Neural crest cell (in vitro differentiated cells): ENCODE results near the gene UGT1A10. TPM values are rescaled to one million over a fixed set of nuclear protein-coding genes. Genes with fewer than 3 reads are reported as not detected.

Experiments used
- DNase-seq: peaks from one replicate; pipeline ENCODE4 v3.0.0; 2021; ENCODE audit warnings: low read depth, mixed read lengths, low spot score
- H3K27ac Mint-ChIP-seq: one replicate; pipeline ENCODE4 v1.8.0; 2021; ENCODE audit warnings: mild to moderate bottlenecking, mixed read lengths; ENCODE audit not compliant: unreplicated experiment
- H3K27me3 Mint-ChIP-seq: 2 replicates; pipeline ENCODE4 v1.8.0; 2021; ENCODE audit warnings: low read depth, mild to moderate bottlenecking, mixed read lengths
- H3K36me3 Mint-ChIP-seq: 2 replicates; pipeline ENCODE4 v1.8.0; 2021; ENCODE audit warnings: low read depth, mild to moderate bottlenecking, mixed read lengths
- H3K4me1 Mint-ChIP-seq: 2 replicates; pipeline ENCODE4 v1.8.0; 2021; ENCODE audit warnings: mixed read lengths
- H3K4me3 Mint-ChIP-seq: one replicate; pipeline ENCODE4 v1.8.0; 2021; ENCODE audit warnings: mild to moderate bottlenecking, mixed read lengths
- H3K9me3 Mint-ChIP-seq: 2 replicates; pipeline ENCODE4 v1.8.0; 2021; ENCODE audit warnings: mixed read lengths
- CTCF ChIP-seq: fragments of 200-600 bp; sonication (generic); conservative IDR thresholded peaks from 2 replicates; pipeline ENCODE4 v1.5.0; 2021; ENCODE audit warnings: antibody characterized with exemption, mild to moderate bottlenecking
- total RNA-seq: library from RNA; stranded (reverse); gene quantifications from 2 replicates; pipeline ENCODE4 v1.2.1, GENCODE V29; 2021

Gene UGT1A10
- total RNA-seq, 1 donor from 2014 or later: not detected

GRCh38 chr2:233802132-233802815 lies 166.0 kb downstream of the UGT1A10 start:
- peaks cover 3% of the 10 kb centered on the region for H3K27me3 Mint-ChIP-seq
- DNase-seq: no peak
- TF ChIP-seq CTCF: no peak
- peaks cover 4% of the 10 kb centered on the region for H3K9me3 Mint-ChIP-seq
- H3K4me3 Mint-ChIP-seq: no peak overlapping the region
- H3K4me1 Mint-ChIP-seq: no peaks in the 10 kb centered on the region
- peak overlapping the region; percentile 47 for H3K27ac Mint-ChIP-seq
- no peaks in the 10 kb centered on the region for H3K36me3 Mint-ChIP-seq

GRCh38 chr2:233803292-233803911 lies 167.2 kb downstream of the UGT1A10 start:
- TF ChIP-seq CTCF: no peak
- Mint-ChIP-seq H3K4me3 (no peak overlapping the region), H3K36me3 (no peaks in the 10 kb centered on the region), H3K27me3 (peaks cover 3% of the 10 kb centered on the region), H3K4me1 (no peaks in the 10 kb centered on the region), H3K9me3 (peaks cover 4% of the 10 kb centered on the region), H3K27ac (no peak overlapping the region)
- no peak for DNase-seq

GRCh38 chr2:233803994-233804393 lies 167.7 kb downstream of the UGT1A10 start:
- Mint-ChIP-seq H3K27me3 (peaks cover 3% of the 10 kb centered on the region), H3K4me3 (no peak overlapping the region), H3K9me3 (peaks cover 4% of the 10 kb centered on the region), H3K36me3 (no peaks in the 10 kb centered on the region), H3K27ac (no peak overlapping the region), H3K4me1 (no peaks in the 10 kb centered on the region)
- DNase-seq: no peak
- no peak for TF ChIP-seq CTCF

GRCh38 chr2:233807215-233807865 lies 171.1 kb downstream of the UGT1A10 start:
- Mint-ChIP-seq H3K9me3 (no peaks in the 10 kb centered on the region), H3K36me3 (no peaks in the 10 kb centered on the region), H3K4me3 (no peak overlapping the region), H3K27ac (peak overlapping the region; percentile 12), H3K4me1 (no peaks in the 10 kb centered on the region), H3K27me3 (peaks cover 3% of the 10 kb centered on the region)
- no peak for DNase-seq
- no peak for TF ChIP-seq CTCF

GRCh38 chr2:233807966-233808935 lies 172.0 kb downstream of the UGT1A10 start:
- Mint-ChIP-seq H3K27me3 (peaks cover 3% of the 10 kb centered on the region), H3K36me3 (no peaks in the 10 kb centered on the region), H3K27ac (no peak overlapping the region), H3K4me1 (no peaks in the 10 kb centered on the region), H3K9me3 (no peaks in the 10 kb centered on the region), H3K4me3 (no peak overlapping the region)
- DNase-seq: no peak
- no peak for TF ChIP-seq CTCF
